Lung (tissue), 12 donors: Measurements from ENCODE around the gene ALDH4A1. TPM values are rescaled to one million over a fixed set of nuclear protein-coding genes. Genes with fewer than 3 reads are reported as not detected.

Source experiments
- ATAC-seq: fragments of 200-7000 bp; cut with Tn5 transposase; one replicate; pipeline ENCODE4 v1.9.1; 2020; ENCODE audit warnings: moderate number of reproducible peaks; ENCODE audit not compliant: insufficient read depth, low FRiP score
- DNase-seq, 3 donors: peaks; one replicate each; pipeline ENCODE4 v3.0.0-alpha.2; 2013 to 2017
- H3K27ac ChIP-seq, 2 donors: one replicate each; pipeline ENCODE4 v1.5.1; 2013; ENCODE audit warnings: mild to moderate bottlenecking in 2 of 2, moderate library complexity in 2 of 2, control low read depth in 1 of 2, inconsistent platforms in 1 of 2, low read depth in 1 of 2, low read length in 1 of 2
- H3K27me3 ChIP-seq, 3 donors: one replicate each; pipeline ENCODE4 v1.5.1; 2013; ENCODE audit warnings: low read length in 2 of 3; ENCODE audit not compliant: control insufficient read depth in 3 of 3, insufficient read depth in 3 of 3
- H3K36me3 ChIP-seq, 4 donors: one replicate each; pipeline ENCODE4 v1.5.1; 2013; ENCODE audit warnings: low read length in 4 of 4, mild to moderate bottlenecking in 1 of 4, moderate library complexity in 1 of 4; ENCODE audit not compliant: control insufficient read depth in 4 of 4, insufficient read depth in 4 of 4
- H3K4me1 ChIP-seq, 5 donors: one replicate each; pipeline ENCODE4 v1.5.1; 2013; ENCODE audit warnings: low read length in 5 of 5, mild to moderate bottlenecking in 2 of 5, moderate library complexity in 1 of 5; ENCODE audit not compliant: control insufficient read depth in 5 of 5, insufficient read depth in 5 of 5
- H3K4me3 ChIP-seq: one replicate; pipeline ENCODE4 v1.5.1; 2013; ENCODE audit warnings: mild to moderate bottlenecking, control low read depth, moderate library complexity
- H3K9ac ChIP-seq, 2 donors: one replicate each; pipeline ENCODE4 v1.5.1; 2013; ENCODE audit warnings: low read length in 2 of 2, control low read depth in 1 of 2; ENCODE audit not compliant: insufficient read depth in 1 of 2
- H3K9me3 ChIP-seq, 4 donors: one replicate each; pipeline ENCODE4 v1.5.1; 2013; ENCODE audit warnings: low read length in 3 of 4, mild to moderate bottlenecking in 1 of 4, moderate library complexity in 1 of 4; ENCODE audit not compliant: control insufficient read depth in 4 of 4, insufficient read depth in 3 of 4
- WGBS, 2 donors: extraction: QIAGEN DNeasy Blood & Tissue Kit; methylation state at CpG; one replicate each; pipeline ENCODE4 v1.1.7; 2013; 5-methylcytosine and 5-hydroxymethylcytosine counted together
- polyA plus RNA-seq, 2 donors: library from polyadenylated mRNA; stranded (reverse); fragments of 200-250 nt; gene quantifications; one replicate each; pipeline ENCODE4 v1.2.1, GENCODE V29; 2013
- total RNA-seq, 2 donors: library from RNA; depleted of rRNA in 1 of 2; stranded (reverse); fragments of >200 nt in 1 of 2; gene quantifications; one replicate each; pipeline ENCODE4 v1.2.1, GENCODE V29; 2014 to 2021
- TF ChIP-seq, protein P1 (sequence below): IDR thresholded peaks from 2 replicates; pipeline ENCODE4 v1.5.1; 2012; ENCODE audit warnings: mild to moderate bottlenecking; ENCODE audit errors: control extremely low read depth, extremely low read depth
- donor health status: control.
- donor health status: control.
- donor health status: Bipolar disorder and iron deficiency.
- donor health status: healthy.
- donor health status: DM: yes; HTN: yes; CAD: no.

ALDH4A1 gene
- total and polyA plus RNA-seq, 4 donors, result 6.4 to 16.3 (median 11.2) TPM

DNA sequence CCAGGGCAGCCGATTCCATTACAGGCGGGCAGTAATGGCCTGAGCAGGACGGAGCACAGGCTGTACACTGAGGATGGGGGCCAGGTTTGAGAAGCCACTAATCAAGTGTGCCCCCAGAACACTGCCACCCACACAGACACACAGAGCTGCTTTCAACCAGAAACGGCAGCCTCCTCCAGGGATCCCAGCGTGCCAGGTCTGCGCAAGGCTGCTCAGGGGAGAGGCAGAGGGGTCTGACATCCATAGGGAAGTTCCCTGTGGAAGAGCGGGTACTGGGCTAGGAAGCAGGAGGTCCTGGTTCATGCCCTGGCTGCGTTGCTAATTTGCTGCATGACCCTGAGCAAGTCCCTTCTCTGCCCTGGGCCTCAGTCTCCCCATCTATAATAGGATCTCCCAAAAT, 26.1 kb upstream of the ALDH4A1 start:
- no peak overlapping the region for H3K9ac ChIP-seq

GRCh38 chr1:18927654-18928272, 25.4 kb upstream of the ALDH4A1 start:
- no peak for ATAC-seq
- H3K9me3 ChIP-seq, result no peaks in the 10 kb centered on the region
- no peaks in the 10 kb centered on the region for H3K27me3 ChIP-seq
- H3K4me3 ChIP-seq, result no peak overlapping the region
- no peak overlapping the region for H3K9ac ChIP-seq
- WGBS, 2 donors, result 10 to 42% methylated on average over 12 of the region's 12 CpGs
- peak overlapping the region; percentile 63 to 84 for H3K27ac ChIP-seq
- TF ChIP-seq, protein P1, sequence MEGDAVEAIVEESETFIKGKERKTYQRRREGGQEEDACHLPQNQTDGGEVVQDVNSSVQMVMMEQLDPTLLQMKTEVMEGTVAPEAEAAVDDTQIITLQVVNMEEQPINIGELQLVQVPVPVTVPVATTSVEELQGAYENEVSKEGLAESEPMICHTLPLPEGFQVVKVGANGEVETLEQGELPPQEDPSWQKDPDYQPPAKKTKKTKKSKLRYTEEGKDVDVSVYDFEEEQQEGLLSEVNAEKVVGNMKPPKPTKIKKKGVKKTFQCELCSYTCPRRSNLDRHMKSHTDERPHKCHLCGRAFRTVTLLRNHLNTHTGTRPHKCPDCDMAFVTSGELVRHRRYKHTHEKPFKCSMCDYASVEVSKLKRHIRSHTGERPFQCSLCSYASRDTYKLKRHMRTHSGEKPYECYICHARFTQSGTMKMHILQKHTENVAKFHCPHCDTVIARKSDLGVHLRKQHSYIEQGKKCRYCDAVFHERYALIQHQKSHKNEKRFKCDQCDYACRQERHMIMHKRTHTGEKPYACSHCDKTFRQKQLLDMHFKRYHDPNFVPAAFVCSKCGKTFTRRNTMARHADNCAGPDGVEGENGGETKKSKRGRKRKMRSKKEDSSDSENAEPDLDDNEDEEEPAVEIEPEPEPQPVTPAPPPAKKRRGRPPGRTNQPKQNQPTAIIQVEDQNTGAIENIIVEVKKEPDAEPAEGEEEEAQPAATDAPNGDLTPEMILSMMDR, result no peak
- H3K4me1 ChIP-seq, result peaks cover 3 to 54% (median 36%) of the 10 kb centered on the region in 5 donors
- DNase-seq, result no peak
- no peaks in the 10 kb centered on the region for H3K36me3 ChIP-seq

More for the DNA sequence above, 26.1 kb upstream of the ALDH4A1 start:
- H3K4me1 ChIP-seq, result peaks cover 3 to 55% (median 30%) of the 10 kb centered on the region in 5 donors
- WGBS, 2 donors, result 63 to 79% methylated on average over 8 of the region's 8 CpGs
- no peaks in the 10 kb centered on the region for H3K9me3 ChIP-seq
- H3K4me3 ChIP-seq, result no peak overlapping the region
- H3K27me3 ChIP-seq, result no peaks in the 10 kb centered on the region
- TF ChIP-seq, protein P1, result no peak
- H3K36me3 ChIP-seq, result no peaks in the 10 kb centered on the region
- ATAC-seq (no peak), DNase-seq (no peak)
- H3K27ac ChIP-seq, result peak overlapping the region in 1 of 2 donors; percentile 0

DNA sequence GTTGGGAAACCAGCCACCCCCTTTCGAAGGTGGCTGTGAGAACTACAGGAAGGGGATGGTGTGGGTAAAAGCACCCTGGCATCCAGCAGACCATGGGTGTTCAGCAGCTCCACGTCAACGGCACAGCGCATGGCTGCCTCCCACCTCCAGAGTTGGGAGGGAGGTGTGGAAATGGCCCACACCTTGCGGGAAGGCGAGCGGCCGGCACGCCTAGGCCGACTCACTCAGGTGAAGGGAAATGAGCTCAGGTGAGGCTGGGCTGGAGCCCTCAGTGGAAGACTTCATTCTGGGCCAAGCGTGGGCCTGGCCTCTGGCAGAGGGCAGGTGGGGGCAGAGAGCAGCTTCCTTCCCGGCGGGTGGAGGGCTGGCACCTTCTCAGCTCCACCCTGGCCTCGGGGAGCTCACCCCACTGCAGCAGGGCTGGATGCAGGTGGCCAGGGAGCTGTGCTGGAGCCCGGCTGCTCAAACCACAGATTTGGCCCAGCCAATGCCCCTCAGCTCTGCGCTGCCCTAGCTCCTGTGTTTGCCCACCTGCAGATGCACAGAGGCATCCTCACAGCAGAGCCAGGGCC, 24.8 kb upstream of the ALDH4A1 start:
- Histone ChIP-seq H3K9me3 (no peaks in the 10 kb centered on the region), H3K27me3 (no peaks in the 10 kb centered on the region), H3K4me1 (peaks cover 3 to 54% (median 38%) of the 10 kb centered on the region in 5 donors), H3K9ac (peak overlapping the region in 1 of 2 donors; percentile 26), H3K36me3 (no peaks in the 10 kb centered on the region), H3K27ac (peak overlapping the region; percentile 63 to 84), H3K4me3 (no peak overlapping the region)
- TF ChIP-seq, protein P1, result no peak
- 30 to 53% methylated on average over 16 of the region's 16 CpGs for WGBS, 2 donors
- DNase-seq, result no peak
- ATAC-seq, result peak; percentile 6
